Measurements from ENCODE around the gene DUSP14. TPM values are rescaled to one million over a fixed set of nuclear protein-coding genes. Genes with fewer than 3 reads are reported as not detected.

DUSP14 gene
- total and polyA plus RNA-seq, 2 of the 8 experiments (the other 6 are each of a cell fraction or from before 2014, with no cell fraction given), result 22.1 to 37.9 TPM

GRCh38 chr17:37527249-37527851 is 37.7 kb downstream of the DUSP14 start:
- H3K27ac ChIP-seq (ENCODE audit: low read depth, low read length), result no peak overlapping the region
- no peak overlapping the region for H3K18ac ChIP-seq (ENCODE audit: extremely low read depth, low read length)
- no peaks in the 10 kb centered on the region for H4K20me1 ChIP-seq (replicated peaks in 1 of 2; ENCODE audit: control insufficient read depth in 1 of 2, insufficient read depth in 2 of 2, low read length in 2 of 2)
- H3K4me2 ChIP-seq (ENCODE audit: insufficient read depth in 1 of 2, low read depth in 2 of 2, low read length in 2 of 2), result no peak overlapping the region
- no peak overlapping the region for H2BK15ac ChIP-seq (ENCODE audit: low read length)
- H4K91ac ChIP-seq (replicated peaks; ENCODE audit: insufficient read length, low read length), result no peak overlapping the region
- no peak overlapping the region for H3K23ac ChIP-seq (ENCODE audit: insufficient read length)
- CTCF ChIA-PET (ENCODE audit: partially characterized antibody), result interaction anchor here (0.6 to 6.6 kb wide), 24 partner anchors 8 to 243 kb away, joined by 3 to 71 read pairs (median 4); no protein-coding TSS in a partner anchor
- no peak overlapping the region for H2AK5ac ChIP-seq (ENCODE audit: low read depth, low read length)
- H2AFZ ChIP-seq (ENCODE audit: low read length), result no peak overlapping the region
- H3K14ac ChIP-seq (ENCODE audit: insufficient read length), result no peak overlapping the region
- no peak overlapping the region for H3K4me3 ChIP-seq (ENCODE audit: extremely low read depth in 1 of 4, insufficient read depth in 2 of 4, low read depth in 3 of 4, low read length in 4 of 4)
- H3K56ac ChIP-seq (replicated peaks; ENCODE audit: insufficient read length, low read depth, low read length), result no peak overlapping the region
- POLR2A ChIA-PET (ENCODE audit: partially characterized antibody), result no interaction called here
- H2BK120ac ChIP-seq (replicated peaks; ENCODE audit: low read depth, low read length), result no peak overlapping the region
- peak in 1 of 2 experiments; percentile 40 for DNase-seq (ENCODE audit: low read depth in 1 of 2, low spot score in 2 of 2)
- TF ChIP-seq CTCF (IDR thresholded peaks at IDR 0.05; ENCODE audit: control extremely low read depth in 1 of 3, insufficient read depth in 1 of 3, low read depth in 1 of 3, low read length in 3 of 3), result peak in 2 of 3 experiments; percentile 79 to 83; a peak in 3 of 4 replicates
- TF ChIP-seq EP300 (IDR thresholded peaks at IDR 0.05; ENCODE audit: borderline replicate concordance in 1 of 2, low read depth in 2 of 2, low read length in 2 of 2), result no peak
- no peak for TF ChIP-seq TEAD4 (IDR thresholded peaks at IDR 0.05; ENCODE audit: low read depth, low read length)
- peak; percentile 86 to 88 for TF ChIP-seq RAD21 (IDR thresholded peaks at IDR 0.05 in 1 of 2, conservative IDR thresholded peaks at IDR 0.05 in 1 of 2; ENCODE audit: low read depth in 2 of 2, low read length in 2 of 2)
- H2BK20ac ChIP-seq (ENCODE audit: low read length), result no peak overlapping the region
- no peaks in the 10 kb centered on the region; the same call in 1 of the 2 replicates for H3K79me1 ChIP-seq (ENCODE audit: low read depth, low read length)
- no peak overlapping the region for H3K4ac ChIP-seq (replicated peaks; ENCODE audit: insufficient read length, low read depth, low read length)
- H4K8ac ChIP-seq (ENCODE audit: extremely low read depth, insufficient read depth, low read length), result no peak overlapping the region
- H4K5ac ChIP-seq (ENCODE audit: insufficient read length, low read depth, low read length), result no peak overlapping the region
- no peaks in the 10 kb centered on the region for H3K23me2 ChIP-seq (ENCODE audit: low read depth, low read length)
- no peaks in the 10 kb centered on the region for H3K27me3 ChIP-seq (replicated peaks in 1 of 4; ENCODE audit: control insufficient read depth in 3 of 4, extremely low read depth in 1 of 4, insufficient read depth in 3 of 4, low read length in 3 of 4)
- no peaks in the 10 kb centered on the region for H3K79me2 ChIP-seq (ENCODE audit: control insufficient read depth in 1 of 2, insufficient read depth in 2 of 2, low read length in 2 of 2)
- no peaks in the 10 kb centered on the region for H3K4me1 ChIP-seq (replicated peaks in 1 of 4; ENCODE audit: control insufficient read depth in 3 of 4, insufficient read depth in 4 of 4, low read length in 3 of 4)
- no peak overlapping the region for H2BK5ac ChIP-seq (ENCODE audit: low read depth, low read length)
- WGBS, 2 experiments (ENCODE audit: extremely low coverage in 1 of 2, insufficient coverage in 1 of 2, insufficient read length in 1 of 2, insufficient replicate concordance in 2 of 2, low coverage in 1 of 2, low lambda C conversion rate in 2 of 2, missing lambda C conversion rate in 1 of 2), result 70% methylated on average over 5 of the region's 5 CpGs; no CpG with 5 or more reads in 1 of the 2 experiments
- FAIRE-seq, result no peak
- no peak overlapping the region for H3K9ac ChIP-seq (replicated peaks in 1 of 4; ENCODE audit: extremely low read depth in 1 of 4, low read depth in 3 of 4, low read length in 3 of 4)
- no peak overlapping the region for H2BK12ac ChIP-seq (ENCODE audit: low read depth, low read length)
- peaks cover 0 to 6% (median 1%) of the 10 kb centered on the region in 4 experiments; a peak in 5 of 8 replicates for H3K36me3 ChIP-seq (ENCODE audit: control insufficient read depth in 2 of 4, insufficient read depth in 4 of 4, low read length in 3 of 4)
- no peaks in the 10 kb centered on the region for H3K9me3 ChIP-seq (ENCODE audit: insufficient read depth in 2 of 2, low read depth in 1 of 2, low read length in 1 of 2)
